Smooth muscle cell (in vitro differentiated cells): ENCODE measurements around the gene PTGDR. TPM values are rescaled to one million over a fixed set of nuclear protein-coding genes. Genes with fewer than 3 reads are reported as not detected.
A peak's percentile ranks its signal among the peaks of the same experiment; 100 is the strongest.

ENCODE experiments used
- DNase-seq: peaks from one replicate; lab custom pipeline; 2025; ENCODE audit not compliant: unreplicated experiment; lab: John Stamatoyannopoulos, UW
- H2AFZ ChIP-seq: fragments of 200-600 bp; sonication (generic); 2 replicates; pipeline ENCODE4 v1.6.0; 2016; ENCODE audit warnings: antibody characterized with exemption, low read depth, mild to moderate bottlenecking
- H3F3A ChIP-seq: fragments of 200-600 bp; sonication (generic); 2 replicates; pipeline ENCODE4 v1.6.0; 2017; ENCODE audit warnings: antibody characterized with exemption, low read depth
- H3K27ac ChIP-seq: fragments of 200-600 bp; sonication (generic); 2 replicates; pipeline ENCODE4 v1.5.1; 2016; ENCODE audit warnings: low read depth, mild to moderate bottlenecking
- H3K27me3 ChIP-seq: fragments of 200-600 bp; sonication (generic); 2 replicates; pipeline ENCODE4 v1.6.1; 2016; ENCODE audit warnings: low read depth, mild to moderate bottlenecking
- H3K36me3 ChIP-seq: fragments of 200-600 bp; sonication (generic); 2 replicates; pipeline ENCODE4 v1.5.1; 2016; ENCODE audit warnings: low read depth
- H3K4me1 ChIP-seq: fragments of 200-600 bp; sonication (generic); 2 replicates; pipeline ENCODE4 v1.5.1; 2016; ENCODE audit warnings: low read depth
- H3K4me2 ChIP-seq: fragments of 200-600 bp; sonication (generic); 2 replicates; pipeline ENCODE4 v1.6.0; 2016; ENCODE audit warnings: mild to moderate bottlenecking
- H3K4me3 ChIP-seq: fragments of 200-600 bp; sonication (generic); 2 replicates; pipeline ENCODE4 v1.5.1; 2016; ENCODE audit warnings: mild to moderate bottlenecking
- H3K79me2 ChIP-seq: fragments of 200-600 bp; sonication (generic); 2 replicates; pipeline ENCODE4 v1.6.0; 2016; ENCODE audit warnings: low read depth, mild to moderate bottlenecking
- H3K9ac ChIP-seq: fragments of 200-600 bp; sonication (generic); 2 replicates; pipeline ENCODE4 v1.6.0; 2016; ENCODE audit warnings: low read depth
- H3K9me3 ChIP-seq: fragments of 200-600 bp; sonication (generic); replicated peaks from 2 replicates; pipeline ENCODE4 v1.5.1; 2016; ENCODE audit warnings: low read depth
- H4K20me1 ChIP-seq: fragments of 200-600 bp; sonication (generic); 2 replicates; pipeline ENCODE4 v1.6.0; 2016; ENCODE audit warnings: low read depth
- CTCF ChIP-seq: fragments of 200-600 bp; sonication (generic); IDR thresholded peaks from 2 replicates; pipeline ENCODE4 v1.5.1; 2017; ENCODE audit warnings: borderline replicate concordance, mild to moderate bottlenecking, antibody characterized with exemption; ENCODE audit not compliant: insufficient read depth, poor library complexity, severe bottlenecking
- WGBS: methylation state at CpG from one replicate; pipeline ENCODE4 v1.1.7; 2016; ENCODE audit warnings: low lambda C conversion rate; 5-methylcytosine and 5-hydroxymethylcytosine counted together
- polyA plus RNA-seq: library from polyadenylated mRNA; unstranded; fragments of >200 nt; fragmentation: Nextera tagmentation; extraction: Ambion mirVana; gene quantifications from 2 replicates; pipeline ENCODE4 v1.2.1, GENCODE V29; 2016
- total RNA-seq: library from RNA; depleted of rRNA; stranded (reverse); fragments of >200 nt; gene quantifications from 2 replicates; pipeline ENCODE4 v1.2.3, GENCODE V29; 2014

PTGDR gene
- total RNA-seq (not detected in 2 replicates), polyA plus RNA-seq (not detected in 2 replicates)

GRCh38 chr14:52267501-52268278 lies at the start of gene PTGDR:
Gene PTGDR, plus strand, starts transcription at chr14:52267698. Its CDS starts 117 bp downstream, at chr14:52267815.
- Histone ChIP-seq H3K4me2 (peak within 1 kb of the TSS; percentile 85), H3K36me3 (no peaks in the 10 kb centered on the region), H3F3A (no peaks in the 10 kb centered on the region), H4K20me1 (no peaks in the 10 kb centered on the region), H3K79me2 (no peaks in the 10 kb centered on the region), H3K27ac (no peak within 1 kb of the TSS), H3K4me3 (peak within 1 kb of the TSS; percentile 46), H3K9ac (no peak within 1 kb of the TSS), H3K4me1 (no peaks in the 10 kb centered on the region), H3K27me3 (peaks cover 74% of the 10 kb centered on the region), H2AFZ (no peak within 1 kb of the TSS), H3K9me3 (no peaks in the 10 kb centered on the region)
- 6% methylated on average over 61 of the region's 63 CpGs for WGBS
- no peak for TF ChIP-seq CTCF
- DNase-seq = no peak

GRCh38 chr14:52219488-52220084 lies 47.9 kb upstream of the PTGDR start:
- DNase-seq = no peak
- no peak overlapping the region for H3K4me2 ChIP-seq
- H3K9me3 ChIP-seq = no peaks in the 10 kb centered on the region
- 94% methylated on average over 4 of the region's 4 CpGs for WGBS
- no peak overlapping the region for H2AFZ ChIP-seq
- no peak for TF ChIP-seq CTCF
- no peaks in the 10 kb centered on the region for H3K79me2 ChIP-seq
- H3K9ac ChIP-seq = no peak overlapping the region
- no peak overlapping the region for H3K4me3 ChIP-seq
- peaks cover 6% of the 10 kb centered on the region for H3K27me3 ChIP-seq
- no peaks in the 10 kb centered on the region for H3K4me1 ChIP-seq
- H3K27ac ChIP-seq = no peak overlapping the region
- no peaks in the 10 kb centered on the region for H3F3A ChIP-seq
- H3K36me3 ChIP-seq = no peaks in the 10 kb centered on the region
- H4K20me1 ChIP-seq = no peaks in the 10 kb centered on the region

- Histone ChIP-seq H3K4me3 (no peak overlapping the region), H3K4me2 (no peak overlapping the region)
- TF ChIP-seq CTCF = no peak
Observed at GRCh38 chr14:52220924-52221811, 46.3 kb upstream of the PTGDR start.

More at GRCh38 chr14:52220924-52221811, 46.3 kb upstream of the PTGDR start:
- Histone ChIP-seq H3K9ac (no peak overlapping the region), H3K9me3 (no peaks in the 10 kb centered on the region), H3F3A (no peaks in the 10 kb centered on the region), H3K4me1 (no peaks in the 10 kb centered on the region), H3K36me3 (no peaks in the 10 kb centered on the region), H3K27ac (no peak overlapping the region), H4K20me1 (no peaks in the 10 kb centered on the region), H3K79me2 (no peaks in the 10 kb centered on the region), H3K27me3 (no peaks in the 10 kb centered on the region), H2AFZ (no peak overlapping the region)
- no peak for DNase-seq
- WGBS = 83% methylated on average over 7 of the region's 7 CpGs
